Fibroblast of lung (primary cell): ENCODE results near the gene KIAA1671. TPM values are rescaled to one million over a fixed set of nuclear protein-coding genes. Genes with fewer than 3 reads are reported as not detected.

Experiments used
- DNase-seq, 2 donors: peaks; one replicate each; pipeline versions ENCODE4 v3.0.0 to v3.0.0-alpha.2; 2010; ENCODE audit warnings: low read depth in 2 of 2
- H2AFZ ChIP-seq: 2 replicates; pipeline ENCODE4 v1.5.1; 2012; ENCODE audit warnings: low read length, control low read depth, inconsistent platforms
- H3K27ac ChIP-seq: 2 replicates; pipeline ENCODE4 v1.5.1; 2011; ENCODE audit warnings: low read length, control low read depth; ENCODE audit not compliant: insufficient read depth
- H3K27me3 ChIP-seq: 2 replicates; pipeline ENCODE4 v1.5.1; 2011; ENCODE audit warnings: mild to moderate bottlenecking, low read length; ENCODE audit not compliant: control insufficient read depth, insufficient read depth
- H3K36me3 ChIP-seq: 2 replicates; pipeline ENCODE4 v1.5.1; 2011; ENCODE audit warnings: low read length; ENCODE audit not compliant: control insufficient read depth, insufficient read depth
- H3K4me1 ChIP-seq: 2 replicates; pipeline ENCODE4 v1.5.1; 2011; ENCODE audit warnings: low read length; ENCODE audit not compliant: control insufficient read depth, insufficient read depth; ENCODE audit errors: extremely low read depth
- H3K4me2 ChIP-seq: 2 replicates; pipeline ENCODE4 v1.5.1; 2011; ENCODE audit warnings: low read length, control low read depth; ENCODE audit not compliant: insufficient read depth; ENCODE audit errors: extremely low read depth
- H3K4me3 ChIP-seq, 4 experiments: fragments of 200-600 bp in 1 of 4; sonication (generic) in 1 of 4; replicated peaks in 1 of 4; 2 replicates each; pipeline ENCODE4 v1.5.1; 2011 to 2016; ENCODE audit warnings: low read length in 4 of 4, low read depth in 3 of 4, mild to moderate bottlenecking in 3 of 4, control low read depth in 2 of 4, inconsistent platforms in 1 of 4, mixed read lengths in 1 of 4; ENCODE audit not compliant: insufficient read depth in 1 of 4; ENCODE audit errors: control extremely low read depth in 1 of 4
- H3K79me2 ChIP-seq: 2 replicates; pipeline ENCODE4 v1.5.1; 2012; ENCODE audit warnings: mild to moderate bottlenecking, low read length, inconsistent platforms; ENCODE audit not compliant: control insufficient read depth, insufficient read depth
- H3K9ac ChIP-seq: 2 replicates; pipeline ENCODE4 v1.5.1; 2011; ENCODE audit warnings: mild to moderate bottlenecking, low read length, control low read depth; ENCODE audit not compliant: insufficient read depth
- H3K9me3 ChIP-seq: 2 replicates; pipeline ENCODE4 v1.5.1; 2012; ENCODE audit warnings: low read depth, low read length; ENCODE audit not compliant: control insufficient read depth, insufficient read depth
- H4K20me1 ChIP-seq: 2 replicates; pipeline ENCODE4 v1.5.1; 2011; ENCODE audit warnings: low read length; ENCODE audit not compliant: control insufficient read depth, insufficient read depth; ENCODE audit errors: extremely low read depth
- CTCF ChIP-seq, 2 donors: IDR thresholded peaks in 1 of 2; conservative IDR thresholded peaks in 1 of 2; 1 replicate in 1 of 2; 2 replicates in 1 of 2; pipeline ENCODE4 v1.5.1; 2011 to 2012; ENCODE audit warnings: low read length in 2 of 2, control low read depth in 1 of 2, inconsistent platforms in 1 of 2, low read depth in 1 of 2, mild to moderate bottlenecking in 1 of 2
- EZH2 ChIP-seq: IDR thresholded peaks from 2 replicates; pipeline ENCODE4 v1.5.1; 2012; ENCODE audit warnings: low read length, control low read depth, mild to moderate bottlenecking; ENCODE audit errors: missing control alignments
- polyA plus RNA-seq, 2 donors: library from polyadenylated mRNA; depleted of rRNA in 1 of 2; stranded (reverse) in 1 of 2; unstranded in 1 of 2; fragments of >200 nt; gene quantifications; 2 replicates each; pipeline ENCODE4 v1.2.1, GENCODE V29; 2011 to 2012; ENCODE audit warnings: missing spikeins in 1 of 2
- total RNA-seq: library from RNA; depleted of rRNA; stranded (reverse); fragments of >200 nt; gene quantifications from 2 replicates; pipeline ENCODE4 v1.2.1, GENCODE V29; 2014

KIAA1671 gene
- total and polyA plus RNA-seq, 2 donors (not counting 1 experiment from before 2014, with no cell fraction given) = 0.34 to 1.3 TPM

- Histone ChIP-seq H3K36me3 (no peaks in the 10 kb centered on the region), H4K20me1 (no peaks in the 10 kb centered on the region), H3K79me2 (no peaks in the 10 kb centered on the region), H3K9me3 (no peaks in the 10 kb centered on the region), H3K9ac (no peak overlapping the region), H3K4me2 (no peak overlapping the region), H3K27me3 (no peaks in the 10 kb centered on the region), H3K27ac (no peak overlapping the region), H3K4me3 (no peak overlapping the region), H2AFZ (no peak overlapping the region), H3K4me1 (no peaks in the 10 kb centered on the region)
- no peak for TF ChIP-seq CTCF (conservative IDR thresholded peaks at IDR 0.05 in 1 of 2, IDR thresholded peaks at IDR 0.05 in 1 of 2; ENCODE audit: low read depth in 1 of 2, low read length in 2 of 2)
- TF ChIP-seq EZH2 = no peak
- no peak for DNase-seq
Observed at GRCh38 chr22:25100402-25100801, 147.9 kb downstream of the KIAA1671 start.

- Histone ChIP-seq H3K9ac (no peak overlapping the region), H3K9me3 (no peaks in the 10 kb centered on the region), H3K4me3 (no peak overlapping the region), H3K27ac (no peak overlapping the region), H3K36me3 (no peaks in the 10 kb centered on the region), H3K4me1 (no peaks in the 10 kb centered on the region), H4K20me1 (no peaks in the 10 kb centered on the region), H3K27me3 (no peaks in the 10 kb centered on the region), H2AFZ (no peak overlapping the region), H3K79me2 (no peaks in the 10 kb centered on the region), H3K4me2 (no peak overlapping the region)
- TF ChIP-seq EZH2 (no peak), CTCF (conservative IDR thresholded peaks at IDR 0.05 in 1 of 2, IDR thresholded peaks at IDR 0.05 in 1 of 2; ENCODE audit: low read depth in 1 of 2, low read length in 2 of 2) (no peak)
- DNase-seq = no peak
Observed at GRCh38 chr22:25100948-25101347, 148.4 kb downstream of the KIAA1671 start.

GRCh38 chr22:25101501-25101900 lies 149.0 kb downstream of the KIAA1671 start:
- Histone ChIP-seq H3K27me3 (no peaks in the 10 kb centered on the region), H3K4me2 (no peak overlapping the region), H3K4me1 (no peaks in the 10 kb centered on the region), H2AFZ (no peak overlapping the region), H3K79me2 (no peaks in the 10 kb centered on the region), H3K4me3 (no peak overlapping the region), H3K9me3 (no peaks in the 10 kb centered on the region), H3K9ac (no peak overlapping the region), H4K20me1 (no peaks in the 10 kb centered on the region), H3K36me3 (no peaks in the 10 kb centered on the region), H3K27ac (no peak overlapping the region)
- TF ChIP-seq CTCF (conservative IDR thresholded peaks at IDR 0.05 in 1 of 2, IDR thresholded peaks at IDR 0.05 in 1 of 2; ENCODE audit: low read depth in 1 of 2, low read length in 2 of 2) = no peak
- TF ChIP-seq EZH2 = no peak
- no peak for DNase-seq
